Gastrocnemius medialis (tissue), 4 donors: ENCODE measurements around the gene LAMC3.

Experiments used
- CTCF ChIP-seq, 5 experiments: fragments of 450-650 bp in 3 of 5; fragments of 200-600 bp in 2 of 5; sonication (generic) in 2 of 5; IDR thresholded peaks in 4 of 5; conservative IDR thresholded peaks in 1 of 5; 1 replicate in 4 of 5; 2 replicates in 1 of 5; pipeline ENCODE4 v1.5.1; 2016 to 2019; ENCODE audit warnings: antibody characterized with exemption in 5 of 5, mild to moderate bottlenecking in 3 of 5, moderate library complexity in 3 of 5
- POLR2A ChIP-seq, 2 donors: fragments of 450-650 bp; IDR thresholded peaks; one replicate each; pipeline ENCODE4 v1.6.1; 2017; ENCODE audit warnings: antibody characterized with exemption in 2 of 2, mild to moderate bottlenecking in 2 of 2, moderate library complexity in 2 of 2

DNA sequence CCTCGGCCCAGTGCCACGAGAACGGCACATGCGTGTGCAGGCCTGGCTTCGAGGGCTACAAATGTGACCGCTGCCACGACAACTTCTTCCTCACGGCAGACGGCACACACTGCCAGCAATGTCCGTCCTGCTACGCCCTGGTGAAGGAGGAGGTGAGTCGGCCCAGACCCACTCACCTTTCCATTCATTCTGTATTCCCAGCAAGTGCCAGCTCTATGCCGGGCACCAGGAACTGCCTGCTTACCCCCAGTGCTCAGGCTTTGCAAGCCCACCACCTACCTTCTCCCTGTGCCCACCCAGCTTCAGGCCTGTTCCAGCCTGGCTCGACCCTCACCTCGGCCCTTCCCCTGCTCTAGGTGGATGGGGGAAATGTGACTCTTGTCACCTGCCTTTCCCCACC lies 60.7 kb downstream of the LAMC3 start:
- TF ChIP-seq CTCF (IDR thresholded peaks at IDR 0.05 in 4 of 5, conservative IDR thresholded peaks at IDR 0.05 in 1 of 5) (no peak), POLR2A (IDR thresholded peaks at IDR 0.05) (no peak)
